Endometrial microvascular endothelial cells (primary cell): ENCODE results near the gene CREM. TPM values are rescaled to one million over a fixed set of nuclear protein-coding genes. Genes with fewer than 3 reads are reported as not detected.

Experiments
- in situ Hi-C: cut with HindIII; loops from 2 replicates; pipeline ENCODE4 v1.10.0; 2017; ENCODE audit warnings: low sequenced_read_pairs, low pct_unique_long_range_greater_than_20kb; ENCODE audit errors: inconsistent ontology term
- total RNA-seq: library from RNA; depleted of rRNA; stranded (reverse); fragments of >200 nt; gene quantifications from one replicate; pipeline ENCODE4 v1.2.3, GENCODE V29; 2015; ENCODE audit errors: inconsistent ontology term

Gene CREM
- total RNA-seq, 1 donor from 2014 or later = 82.3 TPM

DNA sequence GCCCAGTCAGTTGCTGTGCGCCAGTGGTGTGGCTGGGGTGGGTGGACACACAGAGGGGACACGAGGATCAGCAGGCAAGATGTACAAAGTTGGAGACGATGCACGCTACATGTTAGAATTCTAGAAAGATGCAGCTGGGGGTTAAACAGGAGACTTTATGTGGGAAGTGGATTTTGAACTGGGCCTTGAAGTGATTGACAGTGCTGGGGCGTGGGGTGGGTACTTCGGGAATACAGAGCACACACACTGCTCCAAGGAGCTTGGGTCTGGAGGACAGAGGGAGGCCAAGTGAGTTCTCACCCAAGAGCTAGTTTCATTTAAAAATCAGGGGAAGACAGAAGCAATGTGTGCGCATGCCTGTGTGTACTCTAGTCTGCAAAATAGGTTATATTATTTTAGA is 87.1 kb downstream of the CREM start:
- in situ Hi-C loops = loop anchor here (25.0 kb wide), 1 partner anchor 324 kb away; no protein-coding TSS in a partner anchor

DNA sequence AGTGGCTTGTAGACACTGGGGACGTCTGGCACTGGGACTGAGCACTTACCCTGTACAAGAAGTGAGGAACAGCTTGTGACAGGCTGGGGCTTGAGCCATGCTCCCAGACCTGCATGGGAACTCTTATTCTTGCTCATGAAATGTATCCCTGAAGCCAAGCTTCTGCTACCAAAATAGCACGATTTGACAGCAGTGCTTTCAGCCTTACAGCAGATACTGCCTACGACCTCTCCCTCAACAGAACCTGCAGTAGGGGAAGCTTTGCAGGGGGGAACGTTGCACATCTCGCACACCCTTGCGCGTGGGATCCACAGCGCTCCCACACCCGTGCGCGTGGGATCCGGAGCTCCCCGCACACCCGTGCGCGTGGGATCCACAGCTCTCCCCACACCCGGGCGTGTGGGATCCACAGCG is 88.0 kb downstream of the CREM start:
- in situ Hi-C loops = loop anchor here (25.0 kb wide), 1 partner anchor 323 kb away; no protein-coding TSS in a partner anchor

- in situ Hi-C loops = loop anchor here (25.0 kb wide), 1 partner anchor 322 kb away; no protein-coding TSS in a partner anchor
Measured at GRCh38 chr10:35215107-35215506, 88.5 kb downstream of the CREM start.

DNA sequence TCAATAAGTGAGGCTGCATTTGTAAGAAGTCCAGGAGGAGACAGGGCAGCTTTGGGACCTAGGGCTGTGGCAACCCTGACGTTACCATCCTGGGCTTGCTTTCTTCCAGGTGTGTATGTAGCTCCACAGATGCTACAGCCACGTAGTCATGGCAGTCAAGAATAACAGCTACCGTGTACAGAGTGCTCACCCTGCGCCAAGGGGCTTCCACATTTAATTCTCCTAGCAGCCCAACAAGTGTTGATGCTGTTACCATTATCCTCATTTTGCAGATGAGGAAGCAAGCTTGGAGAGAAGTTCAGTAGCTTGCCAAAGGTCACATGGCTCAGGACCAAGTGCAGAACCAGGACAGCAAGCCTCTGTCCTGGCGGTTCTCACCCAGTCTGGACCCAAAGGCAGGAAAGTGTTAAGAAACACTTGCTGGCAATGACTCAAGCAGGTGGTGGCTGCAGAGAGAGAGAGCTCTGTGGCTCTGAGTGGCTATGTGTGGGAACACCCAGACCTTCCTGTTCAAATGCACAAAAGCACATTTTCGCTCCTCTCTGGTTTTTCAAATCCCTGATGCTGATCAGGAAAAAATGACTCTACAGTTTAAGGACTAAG is 89.8 kb downstream of the CREM start:
- in situ Hi-C loops = loop anchor here (25.0 kb wide), 1 partner anchor 321 kb away; no protein-coding TSS in a partner anchor

DNA sequence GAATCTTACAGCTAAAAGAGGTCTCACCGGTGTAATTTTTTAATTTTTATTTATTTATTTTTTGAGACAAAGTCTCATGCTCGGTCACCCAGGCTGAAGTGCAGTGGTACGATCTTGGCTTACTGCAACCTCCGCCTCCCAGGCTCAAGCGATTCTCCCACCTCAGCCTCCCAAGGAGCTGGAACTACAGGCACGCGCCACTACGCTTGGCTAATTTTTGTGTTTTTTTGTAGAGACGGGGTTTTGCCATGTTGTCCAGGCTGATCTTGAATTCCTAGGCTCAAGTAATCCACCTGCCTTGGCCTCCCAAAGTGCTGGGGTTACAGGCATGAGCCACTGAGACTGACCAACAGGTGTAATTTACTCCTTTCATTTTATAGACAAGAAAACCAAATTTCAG is 90.3 kb downstream of the CREM start:
- in situ Hi-C loops = loop anchor here (25.0 kb wide), 1 partner anchor 320 kb away; no protein-coding TSS in a partner anchor

GRCh38 chr10:35217455-35217854 is 90.8 kb downstream of the CREM start:
- in situ Hi-C loops = loop anchor here (25.0 kb wide), 1 partner anchor 320 kb away; no protein-coding TSS in a partner anchor

GRCh38 chr10:35218339-35218955 is 91.8 kb downstream of the CREM start:
- in situ Hi-C loops = loop anchor here (25.0 kb wide), 1 partner anchor 319 kb away; no protein-coding TSS in a partner anchor

DNA sequence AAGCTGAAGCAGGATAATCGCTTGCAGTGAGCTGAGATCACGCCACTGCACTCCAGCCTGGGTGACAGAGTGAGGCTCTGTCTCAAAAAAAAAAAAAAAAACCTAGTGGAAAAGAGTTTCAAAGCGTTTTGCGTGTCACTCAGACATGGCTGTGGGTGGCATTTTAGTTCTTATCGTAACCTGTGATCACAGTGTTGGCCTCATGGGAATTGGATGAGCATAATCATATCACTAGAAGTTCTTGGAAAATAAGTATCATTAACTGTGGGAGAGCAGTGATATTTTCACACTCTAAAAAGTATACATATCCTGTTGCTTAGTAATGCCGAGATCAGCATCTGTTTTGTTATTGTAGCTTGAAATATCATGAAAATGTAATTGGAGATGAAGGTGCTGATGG is 92.6 kb downstream of the CREM start:
- in situ Hi-C loops = loop anchor here (25.0 kb wide), 1 partner anchor 318 kb away; no protein-coding TSS in a partner anchor

DNA sequence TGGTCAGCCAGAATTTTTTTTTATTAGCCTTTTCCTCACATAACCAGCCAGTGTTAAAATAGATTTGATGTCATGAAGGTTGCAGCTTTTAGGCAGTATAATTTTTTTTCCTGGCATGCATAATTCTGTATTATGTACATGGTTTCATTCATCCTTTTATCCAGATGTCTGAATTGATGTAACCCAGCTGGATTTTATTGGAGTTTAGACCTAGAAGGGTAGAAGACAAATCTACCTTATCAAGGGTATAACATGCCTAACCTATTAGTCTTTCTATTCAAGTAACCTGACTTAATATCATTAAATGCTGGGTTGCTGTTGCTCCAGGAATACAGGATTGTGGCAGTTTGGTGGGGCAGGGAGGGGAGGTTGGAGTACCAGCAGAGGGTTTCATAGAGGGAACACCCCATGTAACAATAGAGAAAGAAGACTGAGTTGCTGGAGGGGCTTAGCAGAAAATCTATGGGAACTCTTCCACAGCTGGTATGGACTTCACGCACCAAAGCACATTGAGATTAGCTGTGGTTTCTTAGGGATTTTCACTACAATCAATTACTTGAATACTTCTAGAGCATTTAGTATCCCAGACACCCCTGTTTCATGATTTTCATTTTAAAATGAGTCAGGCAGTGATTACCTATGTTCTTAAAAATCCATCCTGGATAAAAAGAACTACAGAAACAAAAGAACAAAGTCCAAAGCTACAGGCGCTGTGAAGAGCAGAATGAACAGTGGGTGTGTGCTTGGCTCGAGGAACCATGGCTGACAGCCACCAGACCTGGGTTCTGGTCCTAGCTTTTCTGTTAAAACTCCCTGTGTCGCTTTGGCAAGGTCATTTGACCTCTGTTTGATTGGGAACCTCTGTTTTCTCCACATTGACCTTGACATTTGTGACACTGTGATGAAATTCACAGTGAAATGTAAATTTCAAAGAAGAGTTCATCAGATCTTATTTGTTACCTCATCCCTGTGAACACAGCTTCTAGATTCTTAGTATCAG is 93.5 kb downstream of the CREM start:
- in situ Hi-C loops = loop anchor here (25.0 kb wide), 1 partner anchor 317 kb away; no protein-coding TSS in a partner anchor

DNA sequence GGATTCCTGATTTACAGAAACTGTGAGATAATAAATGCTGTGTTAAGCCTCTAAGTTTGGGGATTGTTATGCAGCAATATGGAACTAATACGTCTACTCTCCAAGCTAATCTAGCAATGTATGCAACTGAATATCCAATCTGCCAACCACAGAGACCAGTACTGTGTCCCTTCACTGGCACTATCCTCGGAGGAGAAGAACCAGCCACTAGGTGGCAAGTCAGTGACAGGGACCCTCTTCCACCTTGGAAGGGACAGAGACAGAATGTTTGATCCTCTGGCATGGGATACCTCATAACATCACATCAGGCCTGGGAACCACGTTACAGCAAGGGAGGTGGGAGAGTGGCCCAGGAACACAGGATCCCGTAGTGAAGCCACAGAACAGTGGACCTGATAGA is 96.4 kb downstream of the CREM start:
- in situ Hi-C loops = loop anchor here (25.0 kb wide), 1 partner anchor 314 kb away; no protein-coding TSS in a partner anchor

- in situ Hi-C loops = loop anchor here (25.0 kb wide), 1 partner anchor 313 kb away; no protein-coding TSS in a partner anchor
Measured at GRCh38 chr10:35224045-35224740, 97.5 kb downstream of the CREM start.

DNA sequence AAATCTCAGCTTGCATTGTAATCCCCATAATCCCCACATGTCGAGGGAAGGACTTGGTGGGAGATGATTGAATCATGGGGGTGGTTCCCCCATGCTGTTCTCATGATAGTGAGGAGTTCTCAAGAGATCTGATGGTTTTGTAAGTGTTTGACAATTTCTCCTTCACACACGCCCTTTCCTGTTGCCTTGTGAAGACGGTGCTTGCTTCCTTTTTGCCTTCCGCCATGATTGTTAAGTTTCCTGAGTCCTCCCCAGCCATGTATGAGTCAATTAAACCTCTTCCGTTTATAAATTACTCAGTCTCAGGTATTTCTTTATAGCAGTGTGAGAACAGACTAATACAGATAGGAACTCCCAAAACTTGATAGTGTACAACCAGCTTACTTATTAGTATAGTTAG is 98.6 kb downstream of the CREM start:
- in situ Hi-C loops = no loop called here

DNA sequence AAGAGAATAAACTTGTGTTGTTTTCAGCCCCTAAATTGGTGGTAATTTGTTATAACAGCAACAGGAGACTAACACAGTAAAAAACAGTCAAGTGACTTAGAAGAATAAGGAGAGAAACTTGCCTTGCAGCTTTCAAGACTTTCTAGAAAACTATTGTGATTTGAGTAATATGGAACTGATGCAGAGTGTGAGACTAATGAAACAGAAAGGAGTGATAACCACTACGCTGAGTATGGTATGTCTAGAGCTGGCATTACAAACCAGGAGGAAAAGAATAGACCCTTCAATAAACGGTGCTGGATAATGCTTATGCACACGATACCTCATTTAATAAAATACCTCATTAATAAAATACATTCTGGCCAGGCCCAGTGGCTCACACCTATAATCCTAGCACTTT is 99.9 kb downstream of the CREM start:
- in situ Hi-C loops = no loop called here

- in situ Hi-C loops = no loop called here
Measured at GRCh38 chr10:35228058-35228457, 101.4 kb downstream of the CREM start.

DNA sequence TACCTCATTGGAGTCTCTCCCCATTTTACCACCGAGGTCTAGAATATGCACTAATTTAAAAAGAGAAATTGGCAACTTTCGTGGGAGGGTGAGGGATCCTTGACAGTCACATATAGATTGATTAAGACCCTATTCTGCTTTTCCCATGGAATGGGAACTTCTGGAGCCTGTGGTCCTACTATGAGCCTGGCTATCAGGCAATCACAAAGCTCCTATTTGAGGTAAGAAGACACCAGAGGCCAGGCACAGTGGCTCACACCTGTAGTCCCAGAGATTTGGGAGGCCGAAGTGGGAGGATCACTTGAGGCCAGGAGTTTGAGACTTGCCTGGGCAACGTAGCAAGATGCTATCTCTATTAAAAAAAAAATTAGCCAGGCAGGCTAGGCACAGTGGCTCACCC is 105.0 kb downstream of the CREM start:
- in situ Hi-C loops = no loop called here

GRCh38 chr10:35232527-35232926 is 105.9 kb downstream of the CREM start:
- in situ Hi-C loops = no loop called here

DNA sequence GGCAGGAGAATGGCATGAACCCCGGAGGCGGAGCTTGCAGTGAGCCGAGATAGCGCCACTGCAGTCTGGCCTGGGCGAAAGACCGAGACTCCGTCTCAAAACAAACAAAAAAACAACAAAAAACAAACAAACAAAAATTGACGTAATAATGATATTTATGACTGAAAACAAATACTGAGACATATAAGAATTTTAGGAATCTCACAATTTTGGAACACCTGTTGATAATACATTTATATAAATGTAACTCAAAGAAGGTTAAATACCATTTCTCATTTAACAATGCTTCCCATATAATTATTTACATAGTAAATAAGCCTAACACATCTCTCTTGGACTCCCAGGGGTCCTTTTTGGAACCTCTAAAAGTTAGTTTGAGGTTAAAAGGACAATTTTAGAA is 107.4 kb downstream of the CREM start:
- in situ Hi-C loops = no loop called here

GRCh38 chr10:35236739-35237138 is 110.1 kb downstream of the CREM start:
- in situ Hi-C loops = no loop called here
